A549 treated with AZD2906 at 1 μM for 4 hours (cell line): ENCODE data around the gene ESR1. TPM values are rescaled to one million over a fixed set of nuclear protein-coding genes. Genes with fewer than 3 reads are reported as not detected.

Source experiments
- total RNA-seq: library from RNA; stranded (reverse); fragments of 200-300 nt; extraction: Qiagen RNA extraction; gene quantifications from 5 replicates; pipeline ENCODE4 v1.2.3, GENCODE V29; 2022

Gene ESR1
- total RNA-seq, result not detected in 5 replicates

GRCh38 chr6:151807513-151808370, at the start of gene ESR1:
TSS of gene ESR1 (plus strand) at chr6:151807682. CDS start at chr6:151807913, 231 bp downstream.

